WTC11 (cell line): ENCODE results near the gene SPRYD3.

Experiments
- GRHL2 ChIP-seq: fragments of 250-450 bp; sonication (Bioruptor Pico); IDR thresholded peaks from 2 replicates; pipeline ENCODE4 v1.8.0; 2022; ENCODE audit warnings: mild to moderate bottlenecking, moderate library complexity; ENCODE audit not compliant: insufficient replicate concordance, severe bottlenecking
- TF ChIP-seq, protein P1 (sequence below): fragments of 250-450 bp; sonication (Bioruptor Pico); IDR thresholded peaks from 2 replicates; pipeline ENCODE4 v1.9.0; 2021; ENCODE audit warnings: mild to moderate bottlenecking
- TF ChIP-seq, protein P2 (sequence below): fragments of 200-600 bp; IDR thresholded peaks from 2 replicates; pipeline ENCODE4 v1.8.0; 2022; ENCODE audit warnings: antibody characterized with exemption

DNA sequence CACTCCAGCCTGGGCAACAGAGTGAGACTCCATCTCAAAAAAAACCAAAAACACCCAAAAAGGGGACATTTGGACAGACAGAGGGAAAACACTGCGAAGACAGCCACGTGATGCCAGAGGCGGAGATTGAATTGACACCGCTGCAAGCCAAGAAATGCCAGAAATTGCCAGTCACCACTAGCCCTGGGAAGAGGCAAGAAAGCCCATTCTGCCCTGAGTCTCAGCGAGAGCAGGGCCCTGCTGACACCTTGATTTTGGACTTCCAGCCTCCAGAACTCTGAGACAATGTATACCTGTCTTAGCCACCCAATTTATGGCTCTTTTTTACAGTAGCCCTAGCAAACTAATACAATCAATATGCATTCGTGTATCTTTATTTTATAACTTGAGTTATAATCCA, 10.9 kb upstream of the SPRYD3 start:
- TF ChIP-seq, protein P1, sequence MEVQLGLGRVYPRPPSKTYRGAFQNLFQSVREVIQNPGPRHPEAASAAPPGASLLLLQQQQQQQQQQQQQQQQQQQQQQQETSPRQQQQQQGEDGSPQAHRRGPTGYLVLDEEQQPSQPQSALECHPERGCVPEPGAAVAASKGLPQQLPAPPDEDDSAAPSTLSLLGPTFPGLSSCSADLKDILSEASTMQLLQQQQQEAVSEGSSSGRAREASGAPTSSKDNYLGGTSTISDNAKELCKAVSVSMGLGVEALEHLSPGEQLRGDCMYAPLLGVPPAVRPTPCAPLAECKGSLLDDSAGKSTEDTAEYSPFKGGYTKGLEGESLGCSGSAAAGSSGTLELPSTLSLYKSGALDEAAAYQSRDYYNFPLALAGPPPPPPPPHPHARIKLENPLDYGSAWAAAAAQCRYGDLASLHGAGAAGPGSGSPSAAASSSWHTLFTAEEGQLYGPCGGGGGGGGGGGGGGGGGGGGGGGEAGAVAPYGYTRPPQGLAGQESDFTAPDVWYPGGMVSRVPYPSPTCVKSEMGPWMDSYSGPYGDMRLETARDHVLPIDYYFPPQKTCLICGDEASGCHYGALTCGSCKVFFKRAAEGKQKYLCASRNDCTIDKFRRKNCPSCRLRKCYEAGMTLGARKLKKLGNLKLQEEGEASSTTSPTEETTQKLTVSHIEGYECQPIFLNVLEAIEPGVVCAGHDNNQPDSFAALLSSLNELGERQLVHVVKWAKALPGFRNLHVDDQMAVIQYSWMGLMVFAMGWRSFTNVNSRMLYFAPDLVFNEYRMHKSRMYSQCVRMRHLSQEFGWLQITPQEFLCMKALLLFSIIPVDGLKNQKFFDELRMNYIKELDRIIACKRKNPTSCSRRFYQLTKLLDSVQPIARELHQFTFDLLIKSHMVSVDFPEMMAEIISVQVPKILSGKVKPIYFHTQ (CRISPR knock-in tag) = no peak
- TF ChIP-seq, protein P2, sequence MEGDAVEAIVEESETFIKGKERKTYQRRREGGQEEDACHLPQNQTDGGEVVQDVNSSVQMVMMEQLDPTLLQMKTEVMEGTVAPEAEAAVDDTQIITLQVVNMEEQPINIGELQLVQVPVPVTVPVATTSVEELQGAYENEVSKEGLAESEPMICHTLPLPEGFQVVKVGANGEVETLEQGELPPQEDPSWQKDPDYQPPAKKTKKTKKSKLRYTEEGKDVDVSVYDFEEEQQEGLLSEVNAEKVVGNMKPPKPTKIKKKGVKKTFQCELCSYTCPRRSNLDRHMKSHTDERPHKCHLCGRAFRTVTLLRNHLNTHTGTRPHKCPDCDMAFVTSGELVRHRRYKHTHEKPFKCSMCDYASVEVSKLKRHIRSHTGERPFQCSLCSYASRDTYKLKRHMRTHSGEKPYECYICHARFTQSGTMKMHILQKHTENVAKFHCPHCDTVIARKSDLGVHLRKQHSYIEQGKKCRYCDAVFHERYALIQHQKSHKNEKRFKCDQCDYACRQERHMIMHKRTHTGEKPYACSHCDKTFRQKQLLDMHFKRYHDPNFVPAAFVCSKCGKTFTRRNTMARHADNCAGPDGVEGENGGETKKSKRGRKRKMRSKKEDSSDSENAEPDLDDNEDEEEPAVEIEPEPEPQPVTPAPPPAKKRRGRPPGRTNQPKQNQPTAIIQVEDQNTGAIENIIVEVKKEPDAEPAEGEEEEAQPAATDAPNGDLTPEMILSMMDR = no peak
- TF ChIP-seq GRHL2 (CRISPR knock-in tag) = no peak
